Fibroblast of villous mesenchyme (primary cell): ENCODE measurements around the gene PNPT1. TPM values are rescaled to one million over a fixed set of nuclear protein-coding genes. Genes with fewer than 3 reads are reported as not detected.

Experiments
- DNase-seq: peaks from one replicate; pipeline ENCODE4 v3.0.0-alpha.2; 2010; ENCODE audit warnings: low read depth
- H3K4me3 ChIP-seq: 2 replicates; pipeline ENCODE4 v1.5.1; 2011; ENCODE audit warnings: low read depth, mild to moderate bottlenecking, low read length
- CTCF ChIP-seq: IDR thresholded peaks from 2 replicates; pipeline ENCODE4 v1.5.1; 2012; ENCODE audit warnings: low read depth, mild to moderate bottlenecking, low read length; ENCODE audit not compliant: insufficient read depth
- total RNA-seq: library from RNA; depleted of rRNA; stranded (reverse); fragments of >200 nt; gene quantifications from 2 replicates; pipeline ENCODE4 v1.2.3, GENCODE V29; 2012

Gene PNPT1
- total RNA-seq, 1 donor, result 32.0 TPM

- TF ChIP-seq CTCF, result no peak
- peak; percentile 46 for DNase-seq
- peak overlapping the region; percentile 92 for H3K4me3 ChIP-seq
Observed at GRCh38 chr2:55618275-55619055, 75.2 kb downstream of the PNPT1 start.

GRCh38 chr2:55618025-55618274, 75.7 kb downstream of the PNPT1 start:
- TF ChIP-seq CTCF, result no peak
- DNase-seq, result no peak
- H3K4me3 ChIP-seq, result peak overlapping the region; percentile 92

GRCh38 chr2:55617175-55618024, 76.2 kb downstream of the PNPT1 start, which contains the start of gene PPP4R3B:
TSS of gene PPP4R3B (minus strand) at chr2:55617622. CDS start at chr2:55617285, 337 bp downstream.
- DNase-seq, result peak; percentile 100
- H3K4me3 ChIP-seq, result peak within 1 kb of the TSS; percentile 92
- TF ChIP-seq CTCF, result peak; percentile 40

GRCh38 chr2:55616551-55617174, 77.0 kb downstream of the PNPT1 start:
- peak; percentile 61 for DNase-seq
- H3K4me3 ChIP-seq, result peak overlapping the region; percentile 92
- no peak for TF ChIP-seq CTCF

- no peak overlapping the region for H3K4me3 ChIP-seq
- TF ChIP-seq CTCF, result no peak
- DNase-seq, result no peak
Observed at GRCh38 chr2:55611997-55612396, 81.6 kb downstream of the PNPT1 start.

GRCh38 chr2:55610954-55611743, 82.5 kb downstream of the PNPT1 start:
- H3K4me3 ChIP-seq, result no peak overlapping the region
- TF ChIP-seq CTCF, result no peak
- no peak for DNase-seq
